Measurements from ENCODE around the gene SEMA4A.

Gene SEMA4A

DNA sequence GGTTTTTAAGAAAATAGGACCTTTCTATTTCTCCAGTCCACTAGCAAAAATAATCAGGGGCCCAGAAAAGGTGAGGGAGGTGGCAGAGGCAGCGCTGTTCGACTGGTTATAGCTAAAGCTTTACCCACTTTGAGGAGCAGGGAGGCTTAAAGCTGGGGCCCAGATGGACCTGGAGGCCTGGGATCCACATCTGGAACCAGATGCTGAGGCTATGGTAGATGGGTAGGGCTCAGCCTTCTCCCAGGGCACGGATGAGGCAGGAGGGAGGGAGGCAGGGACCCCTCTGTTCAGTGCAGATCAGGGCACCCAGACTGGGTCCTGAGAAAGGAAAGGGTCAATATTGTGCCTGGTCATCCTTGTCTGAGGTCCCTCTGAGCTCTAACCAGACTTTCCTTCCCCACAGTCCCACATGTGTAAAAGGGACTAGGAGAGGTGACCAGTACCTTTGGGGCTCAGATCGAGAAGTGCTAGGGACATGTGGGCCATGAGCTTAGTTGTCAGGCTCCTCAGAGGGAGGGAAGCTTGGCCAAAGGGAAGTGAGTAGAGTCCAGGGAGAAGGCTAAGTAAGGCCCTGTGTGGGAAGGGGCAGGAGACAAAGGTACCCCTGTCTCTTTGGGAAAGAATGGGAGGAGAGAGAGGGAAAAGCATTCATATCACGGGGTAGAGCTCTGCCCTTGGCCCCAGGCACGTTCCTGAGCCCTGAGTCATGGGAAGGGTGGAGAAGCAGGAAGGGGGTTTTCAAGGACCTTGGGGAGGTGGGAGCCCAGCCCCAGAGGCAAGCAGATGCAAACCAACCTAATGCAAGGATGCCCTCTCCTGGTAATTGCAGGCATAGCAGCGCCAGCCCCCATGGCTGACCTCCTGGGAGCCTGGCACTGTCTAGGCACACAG, 23.5 kb upstream of the SEMA4A start (continued):
- TF ChIP-seq ZNF518A (tag by site-specific recombination; conservative IDR thresholded peaks at IDR 0.05; ENCODE audit: low read depth) (peak; percentile 44; the same call in 1 of the 2 replicates), ZNF501 (tag by site-specific recombination; IDR thresholded peaks at IDR 0.05) (peak; percentile 81; the same call in 1 of the 2 replicates), ZNF302 (tag by site-specific recombination; IDR thresholded peaks at IDR 0.05; ENCODE audit: low read depth) (no peak), SP7 (tag by site-specific recombination; IDR thresholded peaks at IDR 0.05) (peak; percentile 91), ZNF37A (tag by site-specific recombination; IDR thresholded peaks at IDR 0.05) (no peak), ZNF366 (tag by site-specific recombination; conservative IDR thresholded peaks at IDR 0.05) (peak; percentile 97), ZNF404 (tag by site-specific recombination; IDR thresholded peaks at IDR 0.05) (no peak), ZNF157 (tag by site-specific recombination; IDR thresholded peaks at IDR 0.05) (no peak), SP3 (tag by site-specific recombination; IDR thresholded peaks at IDR 0.05) (peak; percentile 61), ZNF600 (tag by site-specific recombination; IDR thresholded peaks at IDR 0.05) (peak; percentile 96), ZNF677 (tag by site-specific recombination; IDR thresholded peaks at IDR 0.05) (no peak), ZNF324 (tag by site-specific recombination; IDR thresholded peaks at IDR 0.05) (peak; percentile 87), ZNF639 (tag by site-specific recombination; IDR thresholded peaks at IDR 0.05) (peak; percentile 77), ZNF555 (tag by site-specific recombination; conservative IDR thresholded peaks at IDR 0.05) (no peak), ZBTB7A (tag by site-specific recombination; IDR thresholded peaks at IDR 0.05; ENCODE audit: low read depth) (no peak), ZEB2 (tag by site-specific recombination; IDR thresholded peaks at IDR 0.05) (peak; percentile 89), SCRT2 (tag by site-specific recombination; IDR thresholded peaks at IDR 0.05) (no peak), PRDM10 (tag by site-specific recombination; IDR thresholded peaks at IDR 0.05) (peak; percentile 86), PRDM1 (tag by site-specific recombination; IDR thresholded peaks at IDR 0.05) (peak; percentile 81)
- TF ChIP-seq, protein P1, sequence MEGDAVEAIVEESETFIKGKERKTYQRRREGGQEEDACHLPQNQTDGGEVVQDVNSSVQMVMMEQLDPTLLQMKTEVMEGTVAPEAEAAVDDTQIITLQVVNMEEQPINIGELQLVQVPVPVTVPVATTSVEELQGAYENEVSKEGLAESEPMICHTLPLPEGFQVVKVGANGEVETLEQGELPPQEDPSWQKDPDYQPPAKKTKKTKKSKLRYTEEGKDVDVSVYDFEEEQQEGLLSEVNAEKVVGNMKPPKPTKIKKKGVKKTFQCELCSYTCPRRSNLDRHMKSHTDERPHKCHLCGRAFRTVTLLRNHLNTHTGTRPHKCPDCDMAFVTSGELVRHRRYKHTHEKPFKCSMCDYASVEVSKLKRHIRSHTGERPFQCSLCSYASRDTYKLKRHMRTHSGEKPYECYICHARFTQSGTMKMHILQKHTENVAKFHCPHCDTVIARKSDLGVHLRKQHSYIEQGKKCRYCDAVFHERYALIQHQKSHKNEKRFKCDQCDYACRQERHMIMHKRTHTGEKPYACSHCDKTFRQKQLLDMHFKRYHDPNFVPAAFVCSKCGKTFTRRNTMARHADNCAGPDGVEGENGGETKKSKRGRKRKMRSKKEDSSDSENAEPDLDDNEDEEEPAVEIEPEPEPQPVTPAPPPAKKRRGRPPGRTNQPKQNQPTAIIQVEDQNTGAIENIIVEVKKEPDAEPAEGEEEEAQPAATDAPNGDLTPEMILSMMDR (tag by site-specific recombination; IDR thresholded peaks at IDR 0.05), result peak; percentile 93
- TF ChIP-seq, protein P2, sequence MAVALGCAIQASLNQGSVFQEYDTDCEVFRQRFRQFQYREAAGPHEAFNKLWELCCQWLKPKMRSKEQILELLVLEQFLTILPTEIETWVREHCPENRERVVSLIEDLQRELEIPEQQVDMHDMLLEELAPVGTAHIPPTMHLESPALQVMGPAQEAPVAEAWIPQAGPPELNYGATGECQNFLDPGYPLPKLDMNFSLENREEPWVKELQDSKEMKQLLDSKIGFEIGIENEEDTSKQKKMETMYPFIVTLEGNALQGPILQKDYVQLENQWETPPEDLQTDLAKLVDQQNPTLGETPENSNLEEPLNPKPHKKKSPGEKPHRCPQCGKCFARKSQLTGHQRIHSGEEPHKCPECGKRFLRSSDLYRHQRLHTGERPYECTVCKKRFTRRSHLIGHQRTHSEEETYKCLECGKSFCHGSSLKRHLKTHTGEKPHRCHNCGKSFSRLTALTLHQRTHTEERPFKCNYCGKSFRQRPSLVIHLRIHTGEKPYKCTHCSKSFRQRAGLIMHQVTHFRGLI (tag by site-specific recombination; IDR thresholded peaks at IDR 0.05), result peak; percentile 37; the same call in 1 of the 2 replicates

Measured in HEK293 (cell line).